ENCODE results near the gene GREB1L. TPM values are rescaled to one million over a fixed set of nuclear protein-coding genes. Genes with fewer than 3 reads are reported as not detected.
A peak's percentile ranks its signal among the peaks of the same experiment; 100 is the strongest.

The GREB1L gene
- polyA plus RNA-seq, 1 experiment, result 0.01 TPM

DNA sequence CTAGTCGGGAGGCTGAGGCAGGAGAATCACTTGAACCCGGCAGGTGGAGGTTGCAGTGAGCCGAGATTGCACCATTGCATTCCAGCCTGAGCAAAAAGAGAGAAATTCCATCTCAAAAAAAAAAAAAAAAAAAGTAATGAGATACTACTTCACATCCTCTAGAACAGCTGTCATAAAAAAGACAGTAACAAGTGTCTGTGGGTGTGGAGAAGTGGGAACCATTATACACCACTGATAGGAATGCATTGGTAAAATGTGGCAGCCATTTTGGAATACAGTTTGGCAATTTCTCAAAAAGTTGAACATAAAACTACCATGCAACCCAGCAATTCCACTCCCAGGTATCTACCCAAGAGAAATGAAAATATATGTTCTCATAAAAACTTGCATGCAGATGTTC lies 166.6 kb downstream of the GREB1L start:
- ChIA-PET CTCF (no interaction called here), POLR2A (no interaction called here)
- H3K9me3 ChIP-seq (ENCODE audit: control insufficient read depth, insufficient read depth, low read length), result no peaks in the 10 kb centered on the region
- TF ChIP-seq, protein P1, sequence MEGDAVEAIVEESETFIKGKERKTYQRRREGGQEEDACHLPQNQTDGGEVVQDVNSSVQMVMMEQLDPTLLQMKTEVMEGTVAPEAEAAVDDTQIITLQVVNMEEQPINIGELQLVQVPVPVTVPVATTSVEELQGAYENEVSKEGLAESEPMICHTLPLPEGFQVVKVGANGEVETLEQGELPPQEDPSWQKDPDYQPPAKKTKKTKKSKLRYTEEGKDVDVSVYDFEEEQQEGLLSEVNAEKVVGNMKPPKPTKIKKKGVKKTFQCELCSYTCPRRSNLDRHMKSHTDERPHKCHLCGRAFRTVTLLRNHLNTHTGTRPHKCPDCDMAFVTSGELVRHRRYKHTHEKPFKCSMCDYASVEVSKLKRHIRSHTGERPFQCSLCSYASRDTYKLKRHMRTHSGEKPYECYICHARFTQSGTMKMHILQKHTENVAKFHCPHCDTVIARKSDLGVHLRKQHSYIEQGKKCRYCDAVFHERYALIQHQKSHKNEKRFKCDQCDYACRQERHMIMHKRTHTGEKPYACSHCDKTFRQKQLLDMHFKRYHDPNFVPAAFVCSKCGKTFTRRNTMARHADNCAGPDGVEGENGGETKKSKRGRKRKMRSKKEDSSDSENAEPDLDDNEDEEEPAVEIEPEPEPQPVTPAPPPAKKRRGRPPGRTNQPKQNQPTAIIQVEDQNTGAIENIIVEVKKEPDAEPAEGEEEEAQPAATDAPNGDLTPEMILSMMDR (IDR thresholded peaks at IDR 0.05; ENCODE audit: low read depth, low read length), result no peak
- H3K4me3 ChIP-seq (ENCODE audit: low read depth, low read length), result no peak overlapping the region
- DNase-seq (ENCODE audit: low read depth, low spot score), result no peak
- no peaks in the 10 kb centered on the region for H3K27me3 ChIP-seq (ENCODE audit: control insufficient read depth, insufficient read depth, low read length)
- H3K27ac ChIP-seq (ENCODE audit: low read depth, low read length), result no peak overlapping the region

DNA sequence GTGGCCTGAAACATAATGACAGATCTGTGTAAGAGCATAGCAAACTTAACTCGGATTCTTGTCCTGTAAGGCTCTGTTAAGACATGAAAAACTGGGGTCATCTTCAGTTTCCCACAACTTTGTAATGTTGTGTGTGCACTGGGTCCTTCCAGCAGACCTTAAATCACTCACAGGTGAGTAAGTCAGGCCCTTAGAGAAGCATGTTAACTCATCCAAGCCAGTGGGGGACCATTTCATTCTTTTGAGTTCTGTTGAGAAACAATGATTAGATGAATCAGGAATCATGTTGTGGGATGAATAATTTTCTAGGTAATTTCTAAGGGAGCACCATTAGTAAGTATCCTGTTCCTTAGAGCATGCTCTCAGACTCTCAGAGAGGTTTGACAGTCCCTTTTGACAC lies 191.4 kb downstream of the GREB1L start:
- H3K27me3 ChIP-seq (ENCODE audit: control insufficient read depth, insufficient read depth, low read length), result peaks cover 3% of the 10 kb centered on the region
- ChIA-PET POLR2A (no interaction called here), CTCF (interaction anchor here (0.7 to 1.7 kb wide), 3 partner anchors 11 to 53 kb away, joined by 3 to 7 read pairs (median 3); no protein-coding TSS in a partner anchor)
- TF ChIP-seq, protein P1 (IDR thresholded peaks at IDR 0.05; ENCODE audit: low read depth, low read length), result no peak
- no peak overlapping the region for H3K27ac ChIP-seq (ENCODE audit: low read depth, low read length)
- no peaks in the 10 kb centered on the region for H3K9me3 ChIP-seq (ENCODE audit: control insufficient read depth, insufficient read depth, low read length)
- no peak for DNase-seq (ENCODE audit: low read depth, low spot score)
- no peak overlapping the region for H3K4me3 ChIP-seq (ENCODE audit: low read depth, low read length)

DNA sequence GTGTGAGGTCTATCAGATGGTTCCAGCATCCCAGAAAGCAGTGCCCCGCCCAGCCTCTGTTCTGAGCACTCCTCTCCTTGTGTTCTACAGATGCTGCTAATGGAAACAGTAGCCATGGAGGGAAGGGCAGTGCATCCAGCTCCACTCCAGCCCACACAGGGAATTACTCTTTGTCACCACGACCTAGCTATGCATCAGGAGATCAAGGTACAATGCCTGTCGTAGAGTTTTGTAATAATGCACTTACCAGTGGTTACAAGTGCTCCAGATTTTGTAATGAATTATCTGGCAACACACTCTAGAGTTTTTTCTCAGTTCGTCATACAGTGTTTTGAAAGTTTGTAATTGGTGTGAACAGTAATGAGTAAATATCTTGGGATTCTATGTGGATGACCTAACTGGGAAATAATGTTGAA lies 197.4 kb downstream of the GREB1L start:
- CTCF ChIA-PET, result interaction anchor here (0.6 to 0.8 kb wide), 2 partner anchors 239 to 244 kb away, joined by 4 read pairs; no protein-coding TSS in a partner anchor
- H3K27ac ChIP-seq (ENCODE audit: low read depth, low read length), result no peak overlapping the region
- no peak overlapping the region for H3K4me3 ChIP-seq (ENCODE audit: low read depth, low read length)
- POLR2A ChIA-PET, result no interaction called here
- TF ChIP-seq, protein P1 (IDR thresholded peaks at IDR 0.05; ENCODE audit: low read depth, low read length), result no peak
- H3K9me3 ChIP-seq (ENCODE audit: control insufficient read depth, insufficient read depth, low read length), result no peaks in the 10 kb centered on the region
- DNase-seq (ENCODE audit: low read depth, low spot score), result peak; percentile 1
- H3K27me3 ChIP-seq (ENCODE audit: control insufficient read depth, insufficient read depth, low read length), result peaks cover 3% of the 10 kb centered on the region

DNA sequence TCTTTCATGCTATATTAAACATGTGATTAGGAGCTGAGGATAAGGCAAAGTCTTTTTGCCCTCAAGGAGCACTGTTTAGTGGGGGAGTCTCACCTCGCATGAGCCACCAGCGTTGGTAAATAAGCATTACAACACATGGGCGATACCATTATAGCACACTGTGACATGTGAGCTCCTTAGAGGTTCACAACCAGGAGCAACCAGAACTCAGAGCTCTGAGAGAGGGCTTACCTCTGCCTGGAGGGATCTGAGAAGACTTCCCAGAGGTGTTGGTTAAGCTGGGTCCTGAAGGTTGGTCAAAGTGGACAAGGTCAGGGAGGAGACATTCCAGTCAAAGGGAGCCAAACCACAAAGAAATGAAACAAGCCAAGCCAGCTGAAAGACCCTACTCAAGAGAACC lies 199.6 kb downstream of the GREB1L start:
- POLR2A ChIA-PET, result no interaction called here
- Histone ChIP-seq H3K4me3 (ENCODE audit: low read depth, low read length) (no peak overlapping the region), H3K27ac (ENCODE audit: low read depth, low read length) (no peak overlapping the region), H3K27me3 (ENCODE audit: control insufficient read depth, insufficient read depth, low read length) (no peaks in the 10 kb centered on the region), H3K9me3 (ENCODE audit: control insufficient read depth, insufficient read depth, low read length) (no peaks in the 10 kb centered on the region)
- CTCF ChIA-PET, result interaction anchor here (0.6 to 8.1 kb wide), 3 partner anchors 30 to 262 kb away, joined by 3 to 177 read pairs (median 5); no protein-coding TSS in a partner anchor
- TF ChIP-seq, protein P1 (IDR thresholded peaks at IDR 0.05; ENCODE audit: low read depth, low read length), result no peak
- DNase-seq (ENCODE audit: low read depth, low spot score), result no peak

DNA sequence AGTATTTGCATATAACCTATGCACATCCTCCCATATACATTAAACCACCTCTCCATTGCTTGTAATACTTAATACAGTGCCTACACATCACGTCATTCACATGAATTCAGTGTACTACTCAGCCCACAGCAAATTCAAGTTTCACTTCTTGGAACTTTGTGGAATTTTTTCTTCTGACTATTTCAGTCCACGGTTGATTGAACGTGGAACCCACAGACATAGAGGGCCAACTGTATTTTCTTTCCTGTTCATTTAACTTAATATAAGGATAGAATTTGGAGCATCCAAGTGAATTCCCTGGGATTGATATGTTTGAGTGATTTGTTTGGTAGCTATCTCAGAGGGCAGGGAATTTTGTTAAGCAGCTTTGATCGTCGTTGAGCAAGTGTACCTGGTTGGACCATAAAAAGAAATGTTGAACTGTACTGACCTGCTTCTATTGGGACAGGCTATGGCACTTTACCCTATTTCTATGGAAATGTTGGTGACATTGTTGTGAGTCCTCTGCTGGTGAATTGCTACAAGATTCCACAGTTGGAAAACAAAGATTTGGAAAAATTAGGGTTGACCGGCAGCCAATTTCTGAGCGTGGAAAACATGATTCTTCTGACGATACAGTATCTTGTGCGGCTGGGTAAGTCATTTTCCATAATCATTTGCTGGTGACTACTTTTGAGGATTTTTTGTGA lies 201.9 kb downstream of the GREB1L start:
- POLR2A ChIA-PET, result no interaction called here
- TF ChIP-seq, protein P1 (IDR thresholded peaks at IDR 0.05; ENCODE audit: low read depth, low read length), result no peak
- Histone ChIP-seq H3K27me3 (ENCODE audit: control insufficient read depth, insufficient read depth, low read length) (no peaks in the 10 kb centered on the region), H3K4me3 (ENCODE audit: low read depth, low read length) (no peak overlapping the region), H3K9me3 (ENCODE audit: control insufficient read depth, insufficient read depth, low read length) (no peaks in the 10 kb centered on the region), H3K27ac (ENCODE audit: low read depth, low read length) (no peak overlapping the region)
- CTCF ChIA-PET, result interaction anchor here (0.7 to 8.1 kb wide), 2 partner anchors 11 to 249 kb away, joined by 3 to 177 read pairs; no protein-coding TSS in a partner anchor
- DNase-seq (ENCODE audit: low read depth, low spot score), result no peak

All from AG04450 (cell line).